DND-41 (cell line): Measurements from ENCODE around the gene LAX1.
A peak's percentile ranks its signal among the peaks of the same experiment; 100 is the strongest.

Experiments used
- ATAC-seq: fragments of 200-7000 bp; cut with Tn5 transposase; 3 replicates; pipeline ENCODE4 v1.9.1; 2021; ENCODE audit warnings: low read depth; ENCODE audit not compliant: insufficient read depth
- DNase-seq: peaks from one replicate; pipeline ENCODE4 v3.0.0-alpha.2; 2020
- H2AFZ ChIP-seq: 2 replicates; pipeline ENCODE4 v1.6.0; 2012; ENCODE audit warnings: low read depth, low read length
- H3K27ac ChIP-seq: 2 replicates; pipeline ENCODE4 v1.5.1; 2012; ENCODE audit warnings: low read length, inconsistent platforms
- H3K27me3 ChIP-seq: fragments of 200-600 bp; sonication (generic); 2 replicates; pipeline ENCODE4 v1.6.0; 2012; ENCODE audit warnings: low read length, mild to moderate bottlenecking, inconsistent platforms; ENCODE audit not compliant: insufficient read depth, poor library complexity
- H3K36me3 ChIP-seq: 2 replicates; pipeline ENCODE4 v1.5.1; 2012; ENCODE audit warnings: low read length, inconsistent platforms; ENCODE audit not compliant: insufficient read depth
- H3K4me1 ChIP-seq: 2 replicates; pipeline ENCODE4 v1.5.1; 2012; ENCODE audit warnings: mild to moderate bottlenecking, low read length; ENCODE audit not compliant: insufficient read depth
- H3K4me2 ChIP-seq: 2 replicates; pipeline ENCODE4 v1.6.0; 2012; ENCODE audit warnings: mild to moderate bottlenecking, moderate library complexity, low read length, inconsistent platforms; ENCODE audit not compliant: insufficient read depth
- H3K4me3 ChIP-seq, 2 experiments: fragments of 200-600 bp in 1 of 2; shearing (Covaris generic) in 1 of 2; 2 replicates each; pipeline ENCODE4 v1.5.1; 2012 to 2016; ENCODE audit warnings: inconsistent platforms in 2 of 2, low read length in 2 of 2, mild to moderate bottlenecking in 2 of 2, low read depth in 1 of 2, moderate library complexity in 1 of 2
- H3K79me2 ChIP-seq: 2 replicates; pipeline ENCODE4 v1.6.0; 2012; ENCODE audit warnings: low read length, inconsistent platforms; ENCODE audit not compliant: insufficient read depth
- H3K9ac ChIP-seq: 2 replicates; pipeline ENCODE4 v1.6.0; 2012; ENCODE audit warnings: low read depth, mild to moderate bottlenecking, inconsistent platforms, low read length, moderate library complexity
- H3K9me3 ChIP-seq: 2 replicates; pipeline ENCODE4 v1.5.1; 2012; ENCODE audit warnings: low read length, moderate library complexity, mild to moderate bottlenecking, inconsistent platforms; ENCODE audit not compliant: insufficient read depth, severe bottlenecking
- H4K20me1 ChIP-seq: 2 replicates; pipeline ENCODE4 v1.6.0; 2012; ENCODE audit warnings: low read length; ENCODE audit not compliant: insufficient read depth
- EZH2 ChIP-seq: IDR thresholded peaks from 3 replicates; pipeline ENCODE4 v1.6.1; 2012; ENCODE audit warnings: borderline replicate concordance, low read depth, mild to moderate bottlenecking, moderate library complexity, low read length, inconsistent platforms; ENCODE audit not compliant: severe bottlenecking
- TF ChIP-seq, protein P1 (sequence below): IDR thresholded peaks from 2 replicates; pipeline ENCODE4 v1.5.1; 2012; ENCODE audit warnings: borderline replicate concordance, low read length, moderate library complexity, mild to moderate bottlenecking; ENCODE audit not compliant: poor library complexity, severe bottlenecking; ENCODE audit errors: extremely low read depth

Gene LAX1

DNA sequence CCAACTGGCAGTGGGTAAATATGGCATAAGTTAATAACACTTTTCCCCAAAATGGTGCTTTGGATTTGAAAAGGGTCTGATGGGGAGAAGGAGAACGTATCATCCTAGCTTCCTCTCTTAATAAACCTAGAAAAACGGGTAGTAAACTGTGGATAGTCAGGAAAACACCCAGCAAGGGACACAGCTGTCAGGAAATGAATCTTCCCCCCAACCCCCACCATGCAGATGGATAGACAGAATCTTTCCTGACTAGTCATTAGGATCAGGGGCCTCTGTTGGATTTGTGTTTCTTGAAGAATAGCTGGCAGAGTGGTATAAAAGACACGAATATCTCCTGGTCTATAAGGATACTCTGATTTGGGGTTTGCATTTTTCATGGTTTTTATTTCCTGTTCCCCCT lies 22.5 kb upstream of the LAX1 start:
- H3K36me3 ChIP-seq = peaks cover 59% of the 10 kb centered on the region
- no peaks in the 10 kb centered on the region for H3K4me1 ChIP-seq
- H3K9ac ChIP-seq = no peak overlapping the region
- no peak overlapping the region for H3K27ac ChIP-seq
- H3K79me2 ChIP-seq = no peaks in the 10 kb centered on the region
- no peak for TF ChIP-seq EZH2
- TF ChIP-seq, protein P1, sequence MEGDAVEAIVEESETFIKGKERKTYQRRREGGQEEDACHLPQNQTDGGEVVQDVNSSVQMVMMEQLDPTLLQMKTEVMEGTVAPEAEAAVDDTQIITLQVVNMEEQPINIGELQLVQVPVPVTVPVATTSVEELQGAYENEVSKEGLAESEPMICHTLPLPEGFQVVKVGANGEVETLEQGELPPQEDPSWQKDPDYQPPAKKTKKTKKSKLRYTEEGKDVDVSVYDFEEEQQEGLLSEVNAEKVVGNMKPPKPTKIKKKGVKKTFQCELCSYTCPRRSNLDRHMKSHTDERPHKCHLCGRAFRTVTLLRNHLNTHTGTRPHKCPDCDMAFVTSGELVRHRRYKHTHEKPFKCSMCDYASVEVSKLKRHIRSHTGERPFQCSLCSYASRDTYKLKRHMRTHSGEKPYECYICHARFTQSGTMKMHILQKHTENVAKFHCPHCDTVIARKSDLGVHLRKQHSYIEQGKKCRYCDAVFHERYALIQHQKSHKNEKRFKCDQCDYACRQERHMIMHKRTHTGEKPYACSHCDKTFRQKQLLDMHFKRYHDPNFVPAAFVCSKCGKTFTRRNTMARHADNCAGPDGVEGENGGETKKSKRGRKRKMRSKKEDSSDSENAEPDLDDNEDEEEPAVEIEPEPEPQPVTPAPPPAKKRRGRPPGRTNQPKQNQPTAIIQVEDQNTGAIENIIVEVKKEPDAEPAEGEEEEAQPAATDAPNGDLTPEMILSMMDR = no peak
- H3K9me3 ChIP-seq = no peaks in the 10 kb centered on the region
- H4K20me1 ChIP-seq = no peaks in the 10 kb centered on the region
- H3K4me2 ChIP-seq = no peak overlapping the region
- no peaks in the 10 kb centered on the region for H3K27me3 ChIP-seq
- no peak for DNase-seq
- no peak for ATAC-seq
- H3K4me3 ChIP-seq = no peak overlapping the region
- H2AFZ ChIP-seq = no peak overlapping the region

DNA sequence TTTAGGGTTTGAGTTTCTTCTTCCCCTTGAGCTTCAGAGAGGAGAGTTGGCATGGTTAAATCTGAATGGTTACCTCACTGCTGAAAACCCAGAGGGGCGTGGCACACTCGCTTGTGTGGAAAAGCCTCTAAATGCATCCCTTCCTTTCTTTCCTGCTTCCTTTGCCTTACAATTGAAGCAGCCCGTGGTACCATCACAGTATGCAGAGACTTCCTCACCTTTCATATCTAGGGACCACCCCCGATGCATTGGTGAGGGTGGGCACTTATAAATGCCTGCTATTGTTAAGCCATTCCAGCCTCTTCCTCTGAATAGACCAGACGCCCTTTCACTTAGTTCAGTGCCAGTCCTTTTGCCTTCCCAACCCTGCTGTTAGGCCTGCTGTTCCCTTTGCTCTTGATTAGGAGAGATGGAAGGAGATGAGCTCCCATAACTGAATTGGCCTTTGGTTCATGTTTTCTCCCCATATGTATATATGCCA lies 21.9 kb upstream of the LAX1 start:
- Histone ChIP-seq H2AFZ (no peak overlapping the region), H3K36me3 (peaks cover 52% of the 10 kb centered on the region), H3K27ac (no peak overlapping the region), H3K27me3 (no peaks in the 10 kb centered on the region), H3K9me3 (no peaks in the 10 kb centered on the region), H3K4me3 (no peak overlapping the region), H3K4me1 (no peaks in the 10 kb centered on the region), H4K20me1 (no peaks in the 10 kb centered on the region), H3K4me2 (no peak overlapping the region), H3K79me2 (no peaks in the 10 kb centered on the region), H3K9ac (no peak overlapping the region)
- DNase-seq = no peak
- no peak for ATAC-seq
- no peak for TF ChIP-seq EZH2
- TF ChIP-seq, protein P1 = no peak

DNA sequence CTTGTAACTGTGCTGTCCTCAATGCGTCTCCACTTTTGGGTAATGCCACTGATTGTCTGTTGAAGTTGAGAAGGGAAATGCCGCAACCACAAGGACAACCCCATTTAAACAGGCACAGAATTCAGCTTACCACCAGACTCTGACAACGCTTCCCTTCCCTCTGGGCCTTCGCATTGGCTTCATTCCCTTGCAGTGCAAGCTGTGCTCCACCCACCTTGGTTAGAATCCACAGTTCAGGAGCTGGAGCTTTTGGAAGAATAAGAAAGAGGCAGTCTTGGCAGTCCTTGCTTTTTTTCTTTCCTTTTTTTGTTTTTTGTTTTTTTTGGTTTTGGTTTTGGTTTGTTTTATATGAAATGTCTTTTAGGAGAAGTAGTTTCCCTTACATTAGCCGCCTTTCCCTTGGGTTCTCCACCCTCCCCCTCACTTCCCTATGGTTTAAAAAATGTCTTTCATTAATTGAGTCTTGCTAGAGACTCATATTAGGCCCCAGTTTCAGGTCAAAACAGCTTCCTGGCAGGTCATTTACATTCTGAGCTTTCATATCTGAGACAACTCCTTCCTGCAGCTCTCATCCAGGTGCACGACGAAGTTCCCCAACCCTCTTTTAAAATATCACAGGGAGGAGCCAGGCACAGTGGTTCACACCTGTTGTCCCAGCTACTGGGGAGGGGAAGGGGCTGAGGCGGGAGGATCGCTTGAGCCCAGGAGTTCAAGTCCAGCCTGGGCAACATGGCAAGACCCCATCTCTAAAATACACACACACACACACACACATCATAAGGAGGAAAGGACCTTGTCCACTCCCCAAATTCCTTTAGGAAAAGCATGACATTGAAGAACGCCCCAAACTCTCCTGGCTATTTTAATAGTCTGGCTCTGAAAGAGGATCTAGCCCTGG lies 20.7 kb upstream of the LAX1 start:
- Histone ChIP-seq H3K4me3 (no peak overlapping the region), H3K27me3 (no peaks in the 10 kb centered on the region), H3K4me1 (no peaks in the 10 kb centered on the region), H3K4me2 (no peak overlapping the region), H2AFZ (no peak overlapping the region), H3K36me3 (peaks cover 40% of the 10 kb centered on the region), H3K79me2 (no peaks in the 10 kb centered on the region), H3K27ac (peak overlapping the region; percentile 57), H4K20me1 (no peaks in the 10 kb centered on the region), H3K9ac (no peak overlapping the region), H3K9me3 (no peaks in the 10 kb centered on the region)
- TF ChIP-seq, protein P1 = no peak
- TF ChIP-seq EZH2 = no peak
- peak; percentile 15 for DNase-seq
- ATAC-seq = peak; percentile 49; the same call in 2 of the 3 replicates
